ENCODE results near the gene TMEM198. TPM values are rescaled to one million over a fixed set of nuclear protein-coding genes. Genes with fewer than 3 reads are reported as not detected.

Gene TMEM198
- polyA plus RNA-seq, 1 donor from 2014 or later, result 44.0 TPM

- no peaks in the 10 kb centered on the region for H3K36me3 ChIP-seq (ENCODE audit: insufficient read depth, low read length)
- peak overlapping the region; percentile 5 for H3K9ac ChIP-seq (ENCODE audit: low read length)
- H3K79me2 ChIP-seq (replicated peaks; ENCODE audit: insufficient read depth, low read length), result no peaks in the 10 kb centered on the region
- no peak overlapping the region for H2AFZ ChIP-seq (ENCODE audit: low read depth, low read length)
- peaks cover 18% of the 10 kb centered on the region for H3K27me3 ChIP-seq (ENCODE audit: insufficient read depth, low read depth, low read length)
- TF ChIP-seq EZH2 (IDR thresholded peaks at IDR 0.05; ENCODE audit: borderline replicate concordance, insufficient read depth, low read length, poor library complexity, severe bottlenecking) (no peak), TAF1 (IDR thresholded peaks at IDR 0.05; ENCODE audit: low read depth) (no peak), POLR2AphosphoS5 (IDR thresholded peaks at IDR 0.05) (no peak), SMC3 (conservative IDR thresholded peaks at IDR 0.05; ENCODE audit: poor library complexity) (no peak), RAD21 (conservative IDR thresholded peaks at IDR 0.05) (no peak), CTCF (IDR thresholded peaks at IDR 0.05; ENCODE audit: poor library complexity, severe bottlenecking) (no peak), MXI1 (conservative IDR thresholded peaks at IDR 0.05; ENCODE audit: poor library complexity, severe bottlenecking) (no peak), EP300 (conservative IDR thresholded peaks at IDR 0.05; ENCODE audit: poor library complexity, severe bottlenecking) (no peak)
- TF ChIP-seq, protein P1, sequence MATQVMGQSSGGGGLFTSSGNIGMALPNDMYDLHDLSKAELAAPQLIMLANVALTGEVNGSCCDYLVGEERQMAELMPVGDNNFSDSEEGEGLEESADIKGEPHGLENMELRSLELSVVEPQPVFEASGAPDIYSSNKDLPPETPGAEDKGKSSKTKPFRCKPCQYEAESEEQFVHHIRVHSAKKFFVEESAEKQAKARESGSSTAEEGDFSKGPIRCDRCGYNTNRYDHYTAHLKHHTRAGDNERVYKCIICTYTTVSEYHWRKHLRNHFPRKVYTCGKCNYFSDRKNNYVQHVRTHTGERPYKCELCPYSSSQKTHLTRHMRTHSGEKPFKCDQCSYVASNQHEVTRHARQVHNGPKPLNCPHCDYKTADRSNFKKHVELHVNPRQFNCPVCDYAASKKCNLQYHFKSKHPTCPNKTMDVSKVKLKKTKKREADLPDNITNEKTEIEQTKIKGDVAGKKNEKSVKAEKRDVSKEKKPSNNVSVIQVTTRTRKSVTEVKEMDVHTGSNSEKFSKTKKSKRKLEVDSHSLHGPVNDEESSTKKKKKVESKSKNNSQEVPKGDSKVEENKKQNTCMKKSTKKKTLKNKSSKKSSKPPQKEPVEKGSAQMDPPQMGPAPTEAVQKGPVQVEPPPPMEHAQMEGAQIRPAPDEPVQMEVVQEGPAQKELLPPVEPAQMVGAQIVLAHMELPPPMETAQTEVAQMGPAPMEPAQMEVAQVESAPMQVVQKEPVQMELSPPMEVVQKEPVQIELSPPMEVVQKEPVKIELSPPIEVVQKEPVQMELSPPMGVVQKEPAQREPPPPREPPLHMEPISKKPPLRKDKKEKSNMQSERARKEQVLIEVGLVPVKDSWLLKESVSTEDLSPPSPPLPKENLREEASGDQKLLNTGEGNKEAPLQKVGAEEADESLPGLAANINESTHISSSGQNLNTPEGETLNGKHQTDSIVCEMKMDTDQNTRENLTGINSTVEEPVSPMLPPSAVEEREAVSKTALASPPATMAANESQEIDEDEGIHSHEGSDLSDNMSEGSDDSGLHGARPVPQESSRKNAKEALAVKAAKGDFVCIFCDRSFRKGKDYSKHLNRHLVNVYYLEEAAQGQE (IDR thresholded peaks at IDR 0.05; ENCODE audit: borderline replicate concordance), result no peak
- no peaks in the 10 kb centered on the region for H3F3A ChIP-seq (ENCODE audit: insufficient read depth, low read length, poor library complexity, severe bottlenecking)
- H3K9me2 ChIP-seq (ENCODE audit: insufficient read depth, low read length), result no peaks in the 10 kb centered on the region
- H3K27ac ChIP-seq (ENCODE audit: low read length), result no peak overlapping the region
- no peaks in the 10 kb centered on the region for H3K9me3 ChIP-seq (ENCODE audit: low read length)
- H3K4me2 ChIP-seq (ENCODE audit: low read length), result no peak overlapping the region
- no peaks in the 10 kb centered on the region for H4K20me1 ChIP-seq (ENCODE audit: insufficient read depth)
- no peak overlapping the region for H3K4me3 ChIP-seq (ENCODE audit: low read length)
Observed at GRCh38 chr2:219501849-219502248, 42.0 kb upstream of the TMEM198 start.

- H3K79me2 ChIP-seq (replicated peaks; ENCODE audit: insufficient read depth, low read length), result no peaks in the 10 kb centered on the region
- TF ChIP-seq, protein P1 (IDR thresholded peaks at IDR 0.05; ENCODE audit: borderline replicate concordance), result no peak
- TF ChIP-seq MXI1 (conservative IDR thresholded peaks at IDR 0.05; ENCODE audit: poor library complexity, severe bottlenecking) (no peak), POLR2AphosphoS5 (IDR thresholded peaks at IDR 0.05) (no peak), EZH2 (IDR thresholded peaks at IDR 0.05; ENCODE audit: borderline replicate concordance, insufficient read depth, low read length, poor library complexity, severe bottlenecking) (no peak), TAF1 (IDR thresholded peaks at IDR 0.05; ENCODE audit: low read depth) (no peak), CTCF (IDR thresholded peaks at IDR 0.05; ENCODE audit: poor library complexity, severe bottlenecking) (no peak), SMC3 (conservative IDR thresholded peaks at IDR 0.05; ENCODE audit: poor library complexity) (no peak), EP300 (conservative IDR thresholded peaks at IDR 0.05; ENCODE audit: poor library complexity, severe bottlenecking) (no peak), RAD21 (conservative IDR thresholded peaks at IDR 0.05) (no peak)
- no peak overlapping the region for H2AFZ ChIP-seq (ENCODE audit: low read depth, low read length)
- no peaks in the 10 kb centered on the region for H3K9me3 ChIP-seq (ENCODE audit: low read length)
- H3K27me3 ChIP-seq (ENCODE audit: insufficient read depth, low read depth, low read length), result peaks cover 10% of the 10 kb centered on the region
- H3K4me2 ChIP-seq (ENCODE audit: low read length), result no peak overlapping the region
- no peaks in the 10 kb centered on the region for H4K20me1 ChIP-seq (ENCODE audit: insufficient read depth)
- H3F3A ChIP-seq (ENCODE audit: insufficient read depth, low read length, poor library complexity, severe bottlenecking), result no peaks in the 10 kb centered on the region
- H3K4me3 ChIP-seq (ENCODE audit: low read length), result no peak overlapping the region
- H3K9ac ChIP-seq (ENCODE audit: low read length), result no peak overlapping the region
- no peaks in the 10 kb centered on the region for H3K9me2 ChIP-seq (ENCODE audit: insufficient read depth, low read length)
- H3K36me3 ChIP-seq (ENCODE audit: insufficient read depth, low read length), result no peaks in the 10 kb centered on the region
- H3K27ac ChIP-seq (ENCODE audit: low read length), result no peak overlapping the region
Observed at GRCh38 chr2:219502618-219503017, 41.2 kb upstream of the TMEM198 start.
